ENCODE measurements around the gene DENND4B. TPM values are rescaled to one million over a fixed set of nuclear protein-coding genes. Genes with fewer than 3 reads are reported as not detected.

Gene DENND4B
- total and polyA plus RNA-seq, 9 of the 15 experiments (the other 6 are each of a cell fraction or from before 2014, with no cell fraction given) = 9.5 to 80.5 (median 23.1) TPM

GRCh38 chr1:153919876-153920852 lies 26.4 kb downstream of the DENND4B start (continued):
- TF ChIP-seq, protein P1, sequence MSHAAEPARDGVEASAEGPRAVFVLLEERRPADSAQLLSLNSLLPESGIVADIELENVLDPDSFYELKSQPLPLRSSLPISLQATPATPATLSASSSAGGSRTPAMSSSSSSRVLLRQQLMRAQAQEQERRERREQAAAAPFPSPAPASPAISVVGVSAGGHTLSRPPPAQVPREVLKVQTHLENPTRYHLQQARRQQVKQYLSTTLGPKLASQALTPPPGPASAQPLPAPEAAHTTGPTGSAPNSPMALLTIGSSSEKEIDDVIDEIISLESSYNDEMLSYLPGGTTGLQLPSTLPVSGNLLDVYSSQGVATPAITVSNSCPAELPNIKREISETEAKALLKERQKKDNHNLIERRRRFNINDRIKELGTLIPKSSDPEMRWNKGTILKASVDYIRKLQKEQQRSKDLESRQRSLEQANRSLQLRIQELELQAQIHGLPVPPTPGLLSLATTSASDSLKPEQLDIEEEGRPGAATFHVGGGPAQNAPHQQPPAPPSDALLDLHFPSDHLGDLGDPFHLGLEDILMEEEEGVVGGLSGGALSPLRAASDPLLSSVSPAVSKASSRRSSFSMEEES (CRISPR knock-in tag; IDR thresholded peaks at IDR 0.05) = no peak
- TF ChIP-seq TAF9B (IDR thresholded peaks at IDR 0.05; ENCODE audit: partially characterized antibody) (peak; percentile 43), NFE2 (IDR thresholded peaks at IDR 0.05; ENCODE audit: low read depth) (peak; percentile 42; the same call in 1 of the 2 replicates), ZBED1 (IDR thresholded peaks at IDR 0.05) (peak; percentile 61; the same call in 1 of the 2 replicates), MEF2A (IDR thresholded peaks at IDR 0.05; ENCODE audit: control insufficient read depth, low read depth, low read length) (no peak), TBP (optimal IDR thresholded peaks at IDR 0.05; ENCODE audit: low read depth, low read length) (peak; percentile 59), DPF2 (IDR thresholded peaks at IDR 0.05) (peak; percentile 57; the same call in 1 of the 2 replicates), YY1 (IDR thresholded peaks at IDR 0.05; ENCODE audit: borderline replicate concordance in 1 of 3, control insufficient read depth in 1 of 3, extremely low read depth in 1 of 3, insufficient read depth in 3 of 3, insufficient read length in 1 of 3, insufficient replicate concordance in 2 of 3, low read depth in 1 of 3, low read length in 2 of 3) (peak in 2 of 3 experiments; percentile 26 to 84), FUS (optimal IDR thresholded peaks at IDR 0.05; ENCODE audit: low read depth, low read length) (no peak), ATF6 (CRISPR knock-in tag; IDR thresholded peaks at IDR 0.05) (0 out of 2 replicates have a peak, but pooled peaks have one; percentile 39), ZNF592 (IDR thresholded peaks at IDR 0.05) (peak; percentile 47; the same call in 1 of the 2 replicates)
- TF ChIP-seq, protein P2, sequence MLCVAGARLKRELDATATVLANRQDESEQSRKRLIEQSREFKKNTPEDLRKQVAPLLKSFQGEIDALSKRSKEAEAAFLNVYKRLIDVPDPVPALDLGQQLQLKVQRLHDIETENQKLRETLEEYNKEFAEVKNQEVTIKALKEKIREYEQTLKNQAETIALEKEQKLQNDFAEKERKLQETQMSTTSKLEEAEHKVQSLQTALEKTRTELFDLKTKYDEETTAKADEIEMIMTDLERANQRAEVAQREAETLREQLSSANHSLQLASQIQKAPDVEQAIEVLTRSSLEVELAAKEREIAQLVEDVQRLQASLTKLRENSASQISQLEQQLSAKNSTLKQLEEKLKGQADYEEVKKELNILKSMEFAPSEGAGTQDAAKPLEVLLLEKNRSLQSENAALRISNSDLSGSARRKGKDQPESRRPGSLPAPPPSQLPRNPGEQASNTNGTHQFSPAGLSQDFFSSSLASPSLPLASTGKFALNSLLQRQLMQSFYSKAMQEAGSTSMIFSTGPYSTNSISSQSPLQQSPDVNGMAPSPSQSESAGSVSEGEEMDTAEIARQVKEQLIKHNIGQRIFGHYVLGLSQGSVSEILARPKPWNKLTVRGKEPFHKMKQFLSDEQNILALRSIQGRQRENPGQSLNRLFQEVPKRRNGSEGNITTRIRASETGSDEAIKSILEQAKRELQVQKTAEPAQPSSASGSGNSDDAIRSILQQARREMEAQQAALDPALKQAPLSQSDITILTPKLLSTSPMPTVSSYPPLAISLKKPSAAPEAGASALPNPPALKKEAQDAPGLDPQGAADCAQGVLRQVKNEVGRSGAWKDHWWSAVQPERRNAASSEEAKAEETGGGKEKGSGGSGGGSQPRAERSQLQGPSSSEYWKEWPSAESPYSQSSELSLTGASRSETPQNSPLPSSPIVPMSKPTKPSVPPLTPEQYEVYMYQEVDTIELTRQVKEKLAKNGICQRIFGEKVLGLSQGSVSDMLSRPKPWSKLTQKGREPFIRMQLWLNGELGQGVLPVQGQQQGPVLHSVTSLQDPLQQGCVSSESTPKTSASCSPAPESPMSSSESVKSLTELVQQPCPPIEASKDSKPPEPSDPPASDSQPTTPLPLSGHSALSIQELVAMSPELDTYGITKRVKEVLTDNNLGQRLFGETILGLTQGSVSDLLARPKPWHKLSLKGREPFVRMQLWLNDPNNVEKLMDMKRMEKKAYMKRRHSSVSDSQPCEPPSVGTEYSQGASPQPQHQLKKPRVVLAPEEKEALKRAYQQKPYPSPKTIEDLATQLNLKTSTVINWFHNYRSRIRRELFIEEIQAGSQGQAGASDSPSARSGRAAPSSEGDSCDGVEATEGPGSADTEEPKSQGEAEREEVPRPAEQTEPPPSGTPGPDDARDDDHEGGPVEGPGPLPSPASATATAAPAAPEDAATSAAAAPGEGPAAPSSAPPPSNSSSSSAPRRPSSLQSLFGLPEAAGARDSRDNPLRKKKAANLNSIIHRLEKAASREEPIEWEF (CRISPR knock-in tag; IDR thresholded peaks at IDR 0.05) = no peak

Measured in K562 (cell line).